ENCODE data around the gene AK6.

Gene AK6

DNA sequence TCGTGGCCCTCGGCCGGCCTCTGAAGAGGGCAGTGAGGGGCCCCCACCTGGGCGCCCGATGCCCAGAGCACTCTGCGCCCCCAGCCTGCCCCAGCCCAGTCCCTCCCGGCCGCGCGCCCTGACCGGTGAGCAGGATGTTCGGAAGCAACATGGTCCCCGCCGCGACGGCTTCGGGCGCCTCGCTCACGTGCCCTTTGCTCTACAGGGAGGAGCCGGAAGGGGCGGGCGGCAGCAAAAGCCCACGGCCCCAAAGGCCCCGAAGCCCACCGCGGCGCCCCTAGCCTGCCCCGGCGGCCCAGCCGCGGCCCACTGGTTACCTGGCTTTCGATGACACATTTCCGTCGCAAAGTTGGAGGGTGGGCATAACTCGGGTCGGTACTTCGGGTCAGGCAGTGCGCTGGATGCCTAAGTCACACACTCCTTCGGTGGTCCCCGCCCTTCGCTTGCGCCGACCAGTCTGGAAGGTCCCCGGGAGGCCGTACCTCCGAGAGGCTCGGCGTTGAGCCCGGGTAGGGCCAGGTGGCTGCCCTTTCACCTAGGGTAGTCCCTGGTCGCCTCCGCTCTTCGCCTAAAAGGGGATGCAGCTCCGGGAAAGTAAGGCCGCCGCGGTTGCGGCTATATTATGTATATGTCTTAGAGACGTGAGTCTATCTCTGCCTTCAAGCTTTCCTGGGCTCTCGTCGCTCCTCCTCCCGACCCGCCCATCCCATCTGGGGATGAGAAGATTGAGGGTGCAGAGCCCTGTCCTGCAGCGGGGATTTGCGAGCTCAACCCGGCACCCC is at the start of gene AK6, which contains the start of the genes RAD17 and TAF9:
Gene AK6, minus strand, starts transcription at position 181 of the 782 bp plus-strand sequence. Its CDS starts 30 bp downstream, at position 151.
Gene RAD17, plus strand, starts transcription at position 479 of the 782 bp plus-strand sequence. CDS start 2,391 bp downstream, outside the sequence.
Gene TAF9, minus strand, starts transcription at position 181 of the 782 bp plus-strand sequence. CDS start 3,783 bp downstream, outside the sequence.
- TF ChIP-seq, protein P1, sequence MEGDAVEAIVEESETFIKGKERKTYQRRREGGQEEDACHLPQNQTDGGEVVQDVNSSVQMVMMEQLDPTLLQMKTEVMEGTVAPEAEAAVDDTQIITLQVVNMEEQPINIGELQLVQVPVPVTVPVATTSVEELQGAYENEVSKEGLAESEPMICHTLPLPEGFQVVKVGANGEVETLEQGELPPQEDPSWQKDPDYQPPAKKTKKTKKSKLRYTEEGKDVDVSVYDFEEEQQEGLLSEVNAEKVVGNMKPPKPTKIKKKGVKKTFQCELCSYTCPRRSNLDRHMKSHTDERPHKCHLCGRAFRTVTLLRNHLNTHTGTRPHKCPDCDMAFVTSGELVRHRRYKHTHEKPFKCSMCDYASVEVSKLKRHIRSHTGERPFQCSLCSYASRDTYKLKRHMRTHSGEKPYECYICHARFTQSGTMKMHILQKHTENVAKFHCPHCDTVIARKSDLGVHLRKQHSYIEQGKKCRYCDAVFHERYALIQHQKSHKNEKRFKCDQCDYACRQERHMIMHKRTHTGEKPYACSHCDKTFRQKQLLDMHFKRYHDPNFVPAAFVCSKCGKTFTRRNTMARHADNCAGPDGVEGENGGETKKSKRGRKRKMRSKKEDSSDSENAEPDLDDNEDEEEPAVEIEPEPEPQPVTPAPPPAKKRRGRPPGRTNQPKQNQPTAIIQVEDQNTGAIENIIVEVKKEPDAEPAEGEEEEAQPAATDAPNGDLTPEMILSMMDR (IDR thresholded peaks at IDR 0.05) = no peak
- H3K36me3 ChIP-seq = peaks cover 15 to 29% (median 18%) of the 10 kb centered on the region in 3 donors
- intact Hi-C loops (cut with DNase I; ENCODE audit: low total_unique reads) = loop anchor here (5.0 to 10.0 kb wide), 2 partner anchors 135 to 277 kb away; partner anchors contain the start of genes CDK7 and SLC30A5
- no peaks in the 10 kb centered on the region for H3K27me3 ChIP-seq
- H3K4me1 ChIP-seq = peaks cover 0 to 35% (median 15%) of the 10 kb centered on the region in 4 donors
- peak within 1 kb of the TSS; percentile 95 to 97 for H3K27ac ChIP-seq
- DNase-seq = peak; percentile 92 to 94
- H3K4me3 ChIP-seq = peak within 1 kb of the TSS; percentile 78 to 91
- no peaks in the 10 kb centered on the region for H3K9me3 ChIP-seq

DNA sequence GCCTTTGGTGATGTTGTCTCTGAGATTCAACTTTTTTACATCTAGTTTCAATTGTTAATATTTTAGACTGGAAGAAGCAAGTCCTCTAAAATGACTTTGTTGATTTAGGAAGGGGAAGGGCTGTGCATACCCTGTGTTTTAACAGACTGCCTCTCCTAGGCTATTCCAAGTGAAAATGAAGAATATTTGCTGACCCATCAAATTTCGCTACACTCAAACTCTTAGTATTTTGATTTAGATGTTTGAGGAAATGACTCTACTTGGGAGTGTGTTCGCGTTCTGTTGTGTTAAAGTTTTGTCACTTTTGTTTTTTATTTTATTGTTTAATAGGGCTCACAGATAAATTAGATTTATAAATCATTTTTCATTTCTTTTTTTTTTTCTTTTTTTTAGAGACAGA is 49.2 kb upstream of the AK6 start:
- Histone ChIP-seq H3K27ac (no peak overlapping the region), H3K4me3 (no peak overlapping the region), H3K27me3 (no peaks in the 10 kb centered on the region), H3K4me1 (peaks cover 0 to 12% (median 4%) of the 10 kb centered on the region in 4 donors), H3K9me3 (no peaks in the 10 kb centered on the region), H3K36me3 (peaks cover 0 to 15% (median 7%) of the 10 kb centered on the region in 3 donors)
- intact Hi-C loops (cut with DNase I; ENCODE audit: low total_unique reads) = no loop called here
- TF ChIP-seq, protein P1 (IDR thresholded peaks at IDR 0.05) = no peak
- DNase-seq = no peak

DNA sequence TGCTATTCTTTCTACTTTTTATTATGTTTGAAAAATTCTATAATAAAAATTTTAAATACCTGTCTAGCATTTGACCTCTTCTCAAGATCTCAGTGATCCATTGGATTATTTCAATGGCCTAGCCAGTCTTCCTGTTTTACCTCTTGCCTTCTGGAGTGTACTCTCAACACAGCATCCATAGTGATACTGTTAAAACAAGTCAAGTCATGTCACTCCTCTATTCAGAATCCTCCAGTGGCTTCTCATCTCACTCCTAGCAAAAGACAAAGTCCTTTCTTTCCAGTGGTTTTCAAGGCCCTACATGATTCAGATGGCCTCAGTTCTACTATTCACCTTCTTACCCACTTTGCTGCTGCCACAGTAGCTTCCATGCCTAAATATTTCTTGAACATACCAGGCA is 47.4 kb upstream of the AK6 start:
- intact Hi-C loops (cut with DNase I; ENCODE audit: low total_unique reads) = no loop called here
- no peak overlapping the region for H3K27ac ChIP-seq

DNA sequence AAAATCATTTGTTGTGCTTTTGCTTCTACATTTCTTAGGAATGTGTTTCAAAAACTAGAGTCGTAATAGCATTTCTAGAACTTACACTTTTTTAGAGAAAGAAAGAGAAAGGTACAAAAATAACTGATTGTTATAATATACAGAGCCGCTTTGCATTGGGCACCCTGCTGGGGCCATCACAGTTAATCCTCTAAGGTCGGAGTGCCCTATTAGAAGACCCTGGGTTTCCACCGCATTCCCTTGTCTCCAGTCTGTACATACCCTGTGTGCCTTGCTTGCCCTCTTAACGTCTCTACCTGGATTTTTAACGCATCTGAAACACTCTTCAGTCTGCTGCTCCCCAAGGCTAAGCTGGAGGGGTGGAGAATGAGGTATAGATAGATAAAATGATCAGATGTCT is 46.9 kb upstream of the AK6 start:
- TF ChIP-seq, protein P1 (IDR thresholded peaks at IDR 0.05) = no peak
- Histone ChIP-seq H3K36me3 (peaks cover 10 to 39% (median 28%) of the 10 kb centered on the region in 3 donors), H3K27ac (no peak overlapping the region), H3K9me3 (no peaks in the 10 kb centered on the region), H3K4me1 (peaks cover 0 to 12% (median 4%) of the 10 kb centered on the region in 4 donors), H3K4me3 (no peak overlapping the region), H3K27me3 (no peaks in the 10 kb centered on the region)
- intact Hi-C loops (cut with DNase I; ENCODE audit: low total_unique reads) = no loop called here
- DNase-seq = no peak

More for the DNA sequence above, 47.4 kb upstream of the AK6 start:
- TF ChIP-seq, protein P1 (IDR thresholded peaks at IDR 0.05) = no peak
- H3K27me3 ChIP-seq = no peaks in the 10 kb centered on the region
- H3K4me3 ChIP-seq = no peak overlapping the region
- no peaks in the 10 kb centered on the region for H3K9me3 ChIP-seq
- peaks cover 0 to 12% (median 4%) of the 10 kb centered on the region in 4 donors for H3K4me1 ChIP-seq
- DNase-seq = no peak
- H3K36me3 ChIP-seq = peaks cover 5 to 34% (median 23%) of the 10 kb centered on the region in 3 donors

DNA sequence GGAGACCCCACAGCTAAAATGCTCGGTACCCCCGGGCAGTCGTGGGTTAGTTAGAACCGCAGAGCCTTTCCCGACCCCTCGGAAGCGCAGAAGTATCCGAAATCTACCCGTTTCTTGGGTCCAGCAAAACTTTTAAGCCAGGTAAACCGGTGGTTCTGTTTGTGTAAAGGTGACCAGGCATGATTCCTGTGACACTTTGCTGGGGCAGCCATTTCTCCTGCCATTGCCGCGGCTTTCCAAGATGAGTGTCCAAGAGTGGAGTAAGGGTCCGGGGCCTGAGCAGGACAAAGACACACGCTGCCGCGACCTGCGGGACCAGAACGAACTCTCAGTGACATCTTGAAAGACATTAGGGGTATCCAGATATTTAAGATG is 46.3 kb upstream of the AK6 start:
- peaks cover 0 to 12% (median 4%) of the 10 kb centered on the region in 4 donors for H3K4me1 ChIP-seq
- no peaks in the 10 kb centered on the region for H3K9me3 ChIP-seq
- intact Hi-C loops (cut with DNase I; ENCODE audit: low total_unique reads) = no loop called here
- DNase-seq = no peak
- no peaks in the 10 kb centered on the region for H3K27me3 ChIP-seq
- TF ChIP-seq, protein P1 (IDR thresholded peaks at IDR 0.05) = no peak
- no peak overlapping the region for H3K27ac ChIP-seq
- peaks cover 13 to 42% (median 33%) of the 10 kb centered on the region in 3 donors for H3K36me3 ChIP-seq
- peak overlapping the region; percentile 61 to 63 for H3K4me3 ChIP-seq

Measured in tibial artery (tissue), 4 donors.